Stomach smooth muscle (tissue), 2 donors: ENCODE data around the gene SYNDIG1.

ENCODE experiments used
- H3K27ac ChIP-seq: one replicate; pipeline ENCODE4 v1.7.0; 2013; ENCODE audit warnings: mild to moderate bottlenecking, low read length, inconsistent platforms
- H3K27me3 ChIP-seq, 2 donors: one replicate each; pipeline ENCODE4 v1.7.0; 2013; ENCODE audit warnings: low read length in 2 of 2; ENCODE audit not compliant: insufficient read depth in 2 of 2, control insufficient read depth in 1 of 2
- H3K36me3 ChIP-seq, 2 donors: one replicate each; pipeline ENCODE4 v1.7.0; 2013; ENCODE audit warnings: low read length in 2 of 2; ENCODE audit not compliant: control insufficient read depth in 2 of 2, insufficient read depth in 2 of 2
- H3K4me1 ChIP-seq: one replicate; pipeline ENCODE4 v1.7.0; 2013; ENCODE audit warnings: low read length; ENCODE audit not compliant: control insufficient read depth, insufficient read depth
- H3K4me3 ChIP-seq, 2 donors: one replicate each; pipeline ENCODE4 v1.7.0; 2013; ENCODE audit warnings: low read length in 2 of 2
- H3K9ac ChIP-seq, 2 donors: one replicate each; pipeline ENCODE4 v1.7.0; 2013; ENCODE audit warnings: low read length in 2 of 2, mild to moderate bottlenecking in 1 of 2
- H3K9me3 ChIP-seq, 2 donors: one replicate each; pipeline ENCODE4 v1.7.0; 2013; ENCODE audit warnings: low read length in 2 of 2; ENCODE audit not compliant: control insufficient read depth in 2 of 2
- donor health status: healthy.
- donor health status: Pancreatic carcinoma.

SYNDIG1 gene

DNA sequence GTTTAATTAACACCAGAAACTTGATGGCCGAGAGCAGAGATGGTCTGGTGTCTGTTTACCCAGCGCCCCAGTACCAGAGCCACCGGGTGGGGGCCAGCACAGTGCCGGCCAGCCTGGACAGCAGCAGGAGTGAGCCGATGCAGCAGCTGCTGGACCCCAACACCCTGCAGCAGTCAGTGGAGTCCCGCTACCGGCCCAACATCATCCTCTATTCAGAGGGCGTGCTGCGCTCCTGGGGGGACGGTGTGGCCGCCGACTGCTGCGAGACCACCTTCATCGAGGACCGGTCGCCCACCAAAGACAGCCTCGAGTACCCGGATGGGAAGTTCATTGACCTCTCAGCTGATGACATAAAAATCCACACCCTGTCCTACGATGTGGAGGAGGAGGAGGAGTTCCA lies 73.7 kb downstream of the SYNDIG1 start:
- Histone ChIP-seq H3K9me3 (peaks cover 3 to 12% of the 10 kb centered on the region in 2 donors), H3K9ac (no peak overlapping the region), H3K4me3 (no peak overlapping the region), H3K36me3 (peaks cover 0 to 2% of the 10 kb centered on the region in 2 donors), H3K4me1 (no peaks in the 10 kb centered on the region), H3K27ac (no peak overlapping the region), H3K27me3 (peaks cover 0 to 2% of the 10 kb centered on the region in 2 donors)

DNA sequence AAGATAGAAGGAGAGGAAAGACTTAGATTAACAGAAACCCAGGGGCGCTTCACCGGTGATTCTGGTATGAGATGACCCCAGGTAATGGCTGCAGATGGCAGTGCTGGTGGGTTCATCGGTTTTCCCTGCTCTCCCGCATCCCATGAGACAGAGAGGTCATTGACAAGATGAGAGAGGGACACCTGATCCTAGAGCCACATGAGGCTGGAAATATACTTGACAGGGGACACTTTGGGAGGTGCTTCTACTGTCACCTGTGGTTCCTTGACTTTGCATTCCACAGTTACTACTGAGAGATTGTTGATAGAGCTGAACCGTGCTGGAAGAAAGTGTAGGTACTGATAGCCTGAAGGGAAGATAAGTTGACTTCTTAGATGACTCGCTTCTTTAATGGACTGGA lies 74.3 kb downstream of the SYNDIG1 start:
- Histone ChIP-seq H3K9ac (no peak overlapping the region), H3K4me3 (no peak overlapping the region), H3K27me3 (peaks cover 0 to 2% of the 10 kb centered on the region in 2 donors), H3K36me3 (peaks cover 0 to 2% of the 10 kb centered on the region in 2 donors), H3K27ac (no peak overlapping the region), H3K9me3 (peaks cover 3 to 12% of the 10 kb centered on the region in 2 donors), H3K4me1 (no peaks in the 10 kb centered on the region)

DNA sequence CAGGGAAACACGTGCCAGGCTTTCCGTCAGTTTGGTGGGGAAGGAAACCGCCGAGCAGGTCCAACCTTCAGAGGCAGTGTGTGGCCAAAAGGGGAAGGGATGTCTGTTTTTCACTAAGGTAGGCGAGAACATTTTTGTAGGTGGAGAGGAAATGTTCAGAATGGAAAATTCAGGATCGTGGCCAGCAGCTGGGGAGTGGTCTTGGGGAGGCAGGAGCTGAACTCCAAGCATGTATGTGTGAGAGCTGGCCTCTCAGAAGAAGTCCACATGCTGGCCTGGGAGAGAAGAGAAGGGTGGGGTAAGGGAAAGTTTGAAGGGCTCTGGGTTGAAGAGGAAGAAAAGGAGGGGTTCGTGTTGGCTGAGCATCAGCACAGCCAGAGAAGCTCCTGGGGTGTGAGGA lies 74.9 kb downstream of the SYNDIG1 start:
- Histone ChIP-seq H3K27me3 (peaks cover 0 to 2% of the 10 kb centered on the region in 2 donors), H3K4me1 (no peaks in the 10 kb centered on the region), H3K9ac (no peak overlapping the region), H3K27ac (no peak overlapping the region), H3K4me3 (no peak overlapping the region), H3K9me3 (peaks cover 3 to 12% of the 10 kb centered on the region in 2 donors), H3K36me3 (peaks cover 0 to 2% of the 10 kb centered on the region in 2 donors)

DNA sequence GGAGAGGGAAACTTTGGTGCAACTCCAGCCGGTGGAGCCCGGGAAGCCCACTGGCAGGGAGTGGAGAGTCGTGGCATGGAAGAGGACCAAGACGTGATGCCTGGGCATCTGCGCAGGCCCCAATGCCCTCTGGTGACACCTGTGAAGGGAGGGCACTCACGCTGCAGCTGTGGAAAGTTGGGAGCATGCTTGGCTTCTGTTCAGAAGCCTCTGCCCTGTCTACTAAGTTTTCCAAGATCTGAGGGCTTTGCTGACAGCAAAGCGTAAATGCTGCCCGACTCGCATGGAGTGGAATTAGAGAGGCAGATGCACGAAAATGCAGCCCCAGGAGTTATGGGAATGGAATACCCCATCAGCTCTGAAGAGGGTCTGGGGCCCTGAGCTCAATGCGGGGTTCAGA lies 75.7 kb downstream of the SYNDIG1 start:
- Histone ChIP-seq H3K27me3 (peaks cover 0 to 2% of the 10 kb centered on the region in 2 donors), H3K27ac (no peak overlapping the region), H3K4me3 (no peak overlapping the region), H3K36me3 (peaks cover 0 to 2% of the 10 kb centered on the region in 2 donors), H3K9ac (no peak overlapping the region), H3K9me3 (peaks cover 3 to 12% of the 10 kb centered on the region in 2 donors), H3K4me1 (no peaks in the 10 kb centered on the region)

DNA sequence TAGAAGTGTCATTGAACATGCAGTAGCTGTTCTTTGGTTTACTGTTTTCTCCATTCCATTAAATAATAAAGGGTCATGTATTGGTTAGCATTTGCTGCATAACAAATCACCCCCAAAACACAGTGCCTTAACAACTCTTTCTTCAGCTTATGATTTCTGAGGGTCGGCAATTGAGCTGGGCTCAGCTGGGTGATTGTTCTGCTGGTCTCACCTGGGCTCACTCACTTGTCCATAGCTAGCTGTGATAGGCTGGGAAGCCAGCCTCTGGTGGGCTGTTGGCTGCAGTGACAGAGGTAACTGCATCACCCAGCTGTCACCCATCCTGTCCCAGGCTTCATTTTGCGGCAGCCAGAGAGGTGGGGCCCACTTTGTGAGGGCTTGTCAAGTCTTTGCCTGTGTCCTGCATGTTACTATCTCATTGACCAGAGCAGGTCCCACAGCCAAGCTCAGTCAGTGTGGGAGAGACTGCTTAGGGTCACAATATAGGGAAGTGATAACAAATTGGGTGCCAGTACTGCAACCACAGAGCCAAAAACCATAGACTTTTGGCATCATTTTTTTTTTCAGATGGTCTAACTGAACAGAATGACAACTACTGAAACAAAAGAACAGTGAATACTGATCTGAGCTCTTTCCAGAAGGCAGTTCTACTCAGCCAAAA lies 76.9 kb downstream of the SYNDIG1 start:
- no peak overlapping the region for H3K4me3 ChIP-seq
- no peaks in the 10 kb centered on the region for H3K4me1 ChIP-seq
- peaks cover 0 to 12% of the 10 kb centered on the region in 2 donors for H3K9me3 ChIP-seq
- H3K36me3 ChIP-seq: peaks cover 0 to 2% of the 10 kb centered on the region in 2 donors
- peaks cover 0 to under 1% of the 10 kb centered on the region in 2 donors for H3K27me3 ChIP-seq
- H3K27ac ChIP-seq: no peak overlapping the region
- no peak overlapping the region for H3K9ac ChIP-seq

DNA sequence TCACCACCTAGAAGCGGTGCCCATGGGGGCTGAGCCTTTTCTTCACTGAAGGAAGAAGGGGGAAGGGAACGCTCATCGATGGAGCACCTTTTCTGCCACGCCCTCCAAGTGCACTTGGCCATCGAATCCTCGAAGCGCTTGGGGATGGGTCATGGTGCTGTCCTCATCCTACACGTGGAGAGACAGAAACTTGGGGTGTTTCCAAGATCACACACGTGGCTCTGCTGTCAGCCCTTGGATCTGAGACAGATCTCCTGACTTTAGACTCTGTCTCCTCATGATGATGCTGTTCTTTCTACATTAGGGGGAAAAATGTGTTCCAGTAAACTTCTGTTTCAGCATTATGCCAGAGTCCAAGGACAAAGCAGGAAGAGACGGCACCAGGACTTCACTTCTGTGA lies 78.5 kb downstream of the SYNDIG1 start:
- Histone ChIP-seq H3K27ac (no peak overlapping the region), H3K9ac (no peak overlapping the region), H3K4me3 (no peak overlapping the region), H3K27me3 (no peaks in the 10 kb centered on the region), H3K4me1 (no peaks in the 10 kb centered on the region), H3K36me3 (peaks cover 0 to 2% of the 10 kb centered on the region in 2 donors), H3K9me3 (peaks cover 0 to 12% of the 10 kb centered on the region in 2 donors)

DNA sequence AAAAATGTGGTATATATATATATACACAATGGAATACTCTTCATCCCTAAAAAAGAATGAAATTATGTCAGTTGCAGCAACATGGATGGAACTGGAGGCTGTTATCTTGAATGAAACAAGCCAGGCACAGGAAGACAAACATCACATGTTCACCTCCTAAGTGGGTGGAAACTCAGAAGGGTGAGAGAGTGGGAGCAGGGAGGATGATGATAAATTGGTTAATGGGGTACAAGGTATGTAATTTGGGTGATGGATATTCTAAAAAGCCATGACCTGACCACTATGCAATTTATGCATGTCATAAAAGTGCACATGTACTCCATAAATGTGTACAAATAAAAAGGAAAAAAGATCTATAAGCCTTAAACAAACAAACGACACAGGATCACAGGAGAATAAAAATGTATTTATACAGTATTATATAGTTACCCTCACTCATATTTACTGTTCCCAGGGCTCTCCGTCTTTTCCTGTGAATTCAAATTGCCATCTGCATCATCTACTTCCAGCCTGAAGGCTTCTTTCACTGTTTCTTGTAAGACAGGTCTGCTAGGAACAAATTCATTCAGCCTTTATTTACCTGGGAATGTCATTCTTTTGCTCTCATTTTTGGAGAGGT lies 89.8 kb downstream of the SYNDIG1 start:
- Histone ChIP-seq H3K27me3 (no peaks in the 10 kb centered on the region), H3K4me3 (no peak overlapping the region), H3K27ac (no peak overlapping the region), H3K36me3 (no peaks in the 10 kb centered on the region), H3K9me3 (no peaks in the 10 kb centered on the region), H3K9ac (no peak overlapping the region), H3K4me1 (no peaks in the 10 kb centered on the region)

DNA sequence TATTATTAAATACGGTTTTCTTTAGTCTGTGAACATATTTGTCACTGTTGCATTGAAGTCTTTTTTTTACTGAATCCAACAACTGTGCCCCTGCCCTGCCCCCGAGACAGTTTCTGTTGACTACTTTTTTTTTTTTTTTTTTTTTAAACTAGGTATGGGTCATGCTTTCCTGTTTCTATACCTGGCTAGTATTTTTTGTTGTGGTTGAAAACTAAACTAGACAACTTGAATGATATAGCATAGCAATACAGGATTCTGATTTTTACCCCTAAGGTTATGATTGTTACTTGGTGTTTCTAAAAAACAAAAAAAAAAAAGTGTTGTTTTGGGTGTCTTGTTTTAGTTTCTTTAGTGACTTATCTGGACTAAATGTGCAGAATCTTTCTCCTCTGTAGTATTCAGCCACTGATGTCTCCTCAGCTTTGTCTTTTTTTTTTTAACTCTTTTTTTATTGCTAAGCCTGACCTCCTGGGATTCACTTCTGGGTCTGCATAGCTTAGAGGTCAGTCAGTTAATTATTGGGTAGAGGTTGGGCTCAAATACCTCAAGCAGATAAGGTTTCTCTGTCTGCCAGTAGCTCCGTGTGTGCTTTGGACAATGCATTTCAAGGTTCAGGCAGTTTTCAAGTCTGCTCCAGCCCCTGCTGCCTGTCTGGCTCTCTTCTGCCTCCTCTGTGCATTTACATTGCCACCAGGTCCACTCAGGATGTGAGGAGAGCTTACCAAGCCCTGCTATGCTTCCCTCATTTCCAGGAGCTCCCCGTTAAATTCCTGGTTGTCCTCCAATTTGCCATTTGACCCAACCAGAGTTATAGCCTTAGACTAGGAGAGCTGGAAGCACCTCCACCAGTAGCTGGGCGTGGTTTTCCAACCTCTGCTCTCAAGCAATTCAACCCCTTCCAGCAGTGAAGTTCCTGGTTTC lies 91.4 kb downstream of the SYNDIG1 start:
- H3K9me3 ChIP-seq: no peaks in the 10 kb centered on the region
- no peaks in the 10 kb centered on the region for H3K4me1 ChIP-seq
- H3K27ac ChIP-seq: no peak overlapping the region
- no peaks in the 10 kb centered on the region for H3K27me3 ChIP-seq
- no peaks in the 10 kb centered on the region for H3K36me3 ChIP-seq
- H3K4me3 ChIP-seq: no peak overlapping the region
- H3K9ac ChIP-seq: no peak overlapping the region

DNA sequence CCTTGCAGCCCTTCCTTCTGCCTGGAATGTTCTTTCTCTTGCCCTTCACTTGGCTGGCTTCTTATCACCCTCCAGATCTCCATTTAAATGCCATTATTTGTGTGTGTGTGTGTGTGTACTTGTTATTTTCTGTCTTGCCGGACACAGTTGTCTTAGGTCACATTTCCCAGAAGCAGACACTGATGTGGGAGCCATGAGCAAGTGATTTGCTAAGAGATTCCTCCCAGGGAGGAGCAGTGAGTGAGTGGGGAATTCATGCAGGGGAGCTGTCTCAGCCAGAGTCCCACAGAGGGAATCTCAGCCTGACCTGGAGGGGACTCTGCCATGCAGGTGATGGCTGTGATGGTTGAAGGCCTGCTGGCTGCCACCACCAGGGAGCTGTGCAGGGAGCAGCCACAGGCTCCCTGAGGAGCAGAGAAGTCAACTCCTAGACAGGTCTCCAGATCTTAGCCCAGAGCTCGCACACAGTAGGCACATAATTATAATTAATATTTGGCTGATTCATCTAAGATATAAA lies 96.5 kb downstream of the SYNDIG1 start:
- Histone ChIP-seq H3K36me3 (no peaks in the 10 kb centered on the region), H3K27me3 (peaks cover 0 to 2% of the 10 kb centered on the region in 2 donors), H3K9me3 (no peaks in the 10 kb centered on the region), H3K4me1 (no peaks in the 10 kb centered on the region), H3K4me3 (no peak overlapping the region), H3K9ac (no peak overlapping the region), H3K27ac (no peak overlapping the region)

DNA sequence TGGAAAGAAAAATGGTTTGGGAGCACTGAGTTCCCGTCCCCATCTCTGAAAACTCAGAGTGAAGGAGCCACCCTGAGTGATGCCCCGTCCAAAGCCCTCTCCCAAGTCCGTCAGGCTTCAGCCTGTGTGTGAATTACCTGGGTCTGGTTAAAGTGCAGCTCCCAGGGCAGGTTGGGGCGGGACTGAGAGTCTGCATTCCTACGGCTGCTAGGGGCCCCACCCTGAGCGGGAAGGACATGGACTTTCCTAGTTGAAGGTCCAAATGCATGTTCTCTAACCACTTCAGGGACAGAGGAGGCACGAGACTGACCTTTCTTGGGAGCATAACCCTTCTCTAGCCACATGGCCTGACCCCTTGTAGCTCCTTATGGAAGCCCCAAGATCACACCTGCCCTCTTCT lies 97.2 kb downstream of the SYNDIG1 start:
- Histone ChIP-seq H3K4me3 (no peak overlapping the region), H3K27ac (no peak overlapping the region), H3K9ac (no peak overlapping the region), H3K27me3 (peaks cover 0 to 2% of the 10 kb centered on the region in 2 donors), H3K4me1 (no peaks in the 10 kb centered on the region), H3K36me3 (no peaks in the 10 kb centered on the region), H3K9me3 (no peaks in the 10 kb centered on the region)
